HG03520 (cell line): ENCODE measurements around the gene TBCD.
A peak's percentile ranks its signal among the peaks of the same experiment; 100 is the strongest.
"Not testable (repeated sequence)": the region's sequence is repeated elsewhere in the genome, so short reads cannot be mapped to it uniquely, and the experiment has no call there.

ENCODE experiments used
- ATAC-seq: cut with Tn5 transposase; IDR thresholded peaks from one replicate; pipeline ENCODE4 v1.9.1; 2021; ENCODE audit warnings: mild to moderate bottlenecking, moderate library complexity; ENCODE audit not compliant: unreplicated experiment

The TBCD gene

GRCh38 chr17:82729479-82730260 is 22.2 kb upstream of the TBCD start:
- no peak for ATAC-seq

GRCh38 chr17:82732118-82732743 is 19.6 kb upstream of the TBCD start:
- ATAC-seq: no peak

DNA sequence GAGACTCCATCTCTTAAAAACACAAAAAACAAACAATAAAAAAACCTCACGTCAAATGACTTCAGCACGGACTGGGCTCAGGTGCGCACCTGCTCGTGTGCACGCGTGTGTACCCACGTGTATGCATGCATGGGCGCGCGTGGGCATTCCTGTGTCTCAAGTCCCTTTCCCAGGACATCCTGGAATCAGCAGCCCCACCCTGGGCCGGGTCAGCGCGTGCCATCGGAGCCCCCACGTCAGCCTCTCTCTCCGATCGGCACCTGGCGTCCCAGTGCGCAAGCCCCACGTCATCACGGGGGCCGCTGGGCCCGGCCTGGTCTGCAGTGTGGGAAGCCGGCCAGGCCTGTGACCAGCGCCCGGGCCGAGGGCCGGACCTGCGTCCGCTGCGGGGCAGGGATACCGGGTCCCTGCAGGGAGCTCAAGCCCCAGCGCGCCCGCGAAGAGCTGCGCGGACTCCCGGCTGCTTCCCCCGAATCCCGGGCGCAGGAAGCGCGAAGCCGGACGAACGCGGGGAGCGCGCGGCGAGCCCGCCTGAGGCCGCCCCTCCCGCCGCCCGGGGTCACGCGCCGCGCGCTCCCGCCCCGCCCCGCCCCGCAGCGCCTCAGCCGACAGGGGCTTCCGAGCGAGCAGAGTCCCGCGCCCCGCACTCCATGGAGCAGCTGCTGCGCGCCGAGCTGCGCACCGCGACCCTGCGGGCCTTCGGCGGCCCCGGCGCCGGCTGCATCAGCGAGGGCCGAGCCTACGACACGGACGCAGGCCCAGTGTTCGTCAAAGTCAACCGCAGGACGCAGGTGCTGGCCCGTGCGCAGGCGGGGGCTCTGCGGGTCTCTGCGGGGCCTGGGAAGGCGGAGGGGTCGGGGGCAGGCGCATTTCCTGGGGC is 16.6 kb upstream of the TBCD start, which contains the start of gene FN3K:
Gene FN3K (plus strand): TSS at position 629 of the 880 bp plus-strand sequence. CDS start 22 bp downstream, at position 651.
- ATAC-seq: no peak

- ATAC-seq: no peak
Measured at GRCh38 chr17:82736511-82737185, 15.2 kb upstream of the TBCD start.

- ATAC-seq: no peak
Measured at GRCh38 chr17:82737967-82738877, 13.6 kb upstream of the TBCD start.

- ATAC-seq: no peak
Measured at GRCh38 chr17:82740906-82741759, 10.7 kb upstream of the TBCD start.

DNA sequence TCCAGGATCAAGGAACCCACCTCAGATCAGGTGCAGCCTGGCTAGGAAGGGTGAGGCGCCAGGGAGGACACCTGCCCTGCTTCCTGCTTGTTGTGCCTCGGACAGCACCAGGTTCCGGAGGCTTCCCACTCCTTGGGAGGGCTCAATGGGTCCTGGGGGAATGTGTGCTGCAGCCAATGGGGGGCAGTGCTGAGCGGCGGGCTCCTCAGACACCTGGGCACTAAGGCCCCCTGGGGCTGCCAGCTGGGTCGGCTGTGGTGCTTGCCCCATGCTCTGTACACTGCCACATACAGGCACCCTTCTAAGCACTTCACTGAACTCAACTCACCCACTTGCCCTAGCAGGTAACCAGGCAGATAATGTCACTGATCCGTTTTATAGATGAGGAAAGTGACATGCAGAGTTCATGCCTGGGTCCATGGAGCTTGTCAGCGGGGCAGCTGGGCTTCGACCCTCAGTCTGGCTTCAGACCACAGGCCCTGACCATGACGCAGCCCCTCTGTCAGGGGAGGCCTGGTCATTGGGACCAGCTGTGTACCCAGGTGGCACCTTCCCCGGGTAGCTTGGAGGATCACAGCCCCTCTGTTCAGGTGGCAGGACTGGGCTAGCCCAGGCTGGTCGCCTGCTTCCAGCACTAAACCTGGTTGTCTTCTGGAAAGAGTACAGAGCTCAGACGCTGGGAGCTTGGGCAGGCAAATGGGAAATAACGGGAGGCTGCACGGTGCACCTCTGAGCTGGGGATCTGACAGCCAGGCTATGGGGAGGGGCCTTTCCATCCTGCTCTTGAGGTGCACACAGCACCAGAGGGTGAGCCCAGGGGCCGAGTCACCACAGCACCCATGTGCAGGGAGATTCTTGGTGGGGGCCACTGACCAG is 8.3 kb upstream of the TBCD start:
- ATAC-seq: no peak

GRCh38 chr17:82744736-82745135 is 7.1 kb upstream of the TBCD start:
- ATAC-seq: not testable (repeated sequence)

DNA sequence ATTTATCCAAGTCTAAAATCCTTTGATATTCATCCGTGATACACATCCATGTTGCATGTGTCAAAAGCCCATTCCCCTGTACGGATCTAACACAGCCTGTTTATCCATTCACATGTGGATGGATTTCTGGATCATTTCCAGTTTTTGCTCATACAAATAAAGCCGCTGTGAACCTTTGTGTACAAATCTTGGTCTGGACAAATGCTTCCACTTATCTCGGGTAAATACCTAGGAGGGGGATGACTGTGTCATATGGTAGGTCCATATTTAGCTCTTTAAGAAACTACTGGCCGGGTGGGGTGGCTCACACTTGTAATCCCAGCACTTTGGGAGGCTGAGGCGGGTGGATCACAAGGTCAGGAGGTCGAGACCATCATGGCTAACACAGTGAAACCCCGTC is 6.3 kb upstream of the TBCD start:
- ATAC-seq: no peak

GRCh38 chr17:82748756-82749155 is 3.1 kb upstream of the TBCD start:
- no peak for ATAC-seq

DNA sequence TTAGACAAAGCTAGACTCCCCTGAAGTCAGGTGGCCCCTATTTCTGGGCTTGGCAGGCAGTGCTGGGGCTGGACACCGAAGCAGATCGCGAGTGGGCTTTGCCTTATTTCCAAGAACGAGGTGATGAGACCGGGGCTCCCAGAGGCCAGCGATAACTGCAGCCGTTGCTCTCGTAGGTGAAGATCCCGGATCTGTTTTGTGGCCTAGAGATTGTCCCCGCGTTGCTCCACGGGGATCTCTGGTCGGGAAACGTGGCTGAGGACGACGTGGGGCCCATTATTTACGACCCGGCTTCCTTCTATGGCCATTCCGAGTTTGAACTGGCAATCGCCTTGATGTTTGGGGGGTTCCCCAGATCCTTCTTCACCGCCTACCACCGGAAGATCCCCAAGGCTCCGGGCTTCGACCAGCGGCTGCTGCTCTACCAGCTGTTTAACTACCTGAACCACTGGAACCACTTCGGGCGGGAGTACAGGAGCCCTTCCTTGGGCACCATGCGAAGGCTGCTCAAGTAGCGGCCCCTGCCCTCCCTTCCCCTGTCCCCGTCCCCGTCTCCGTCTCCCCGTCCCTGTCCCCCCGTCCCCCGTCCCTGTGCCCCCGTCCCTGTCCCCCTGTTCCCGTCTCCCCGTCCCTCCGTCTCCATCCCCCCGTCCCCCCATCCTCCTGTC is 1.5 kb upstream of the TBCD start:
- no peak for ATAC-seq

GRCh38 chr17:82751171-82751570 is 694 bp upstream of the TBCD start:
- ATAC-seq: no peak

DNA sequence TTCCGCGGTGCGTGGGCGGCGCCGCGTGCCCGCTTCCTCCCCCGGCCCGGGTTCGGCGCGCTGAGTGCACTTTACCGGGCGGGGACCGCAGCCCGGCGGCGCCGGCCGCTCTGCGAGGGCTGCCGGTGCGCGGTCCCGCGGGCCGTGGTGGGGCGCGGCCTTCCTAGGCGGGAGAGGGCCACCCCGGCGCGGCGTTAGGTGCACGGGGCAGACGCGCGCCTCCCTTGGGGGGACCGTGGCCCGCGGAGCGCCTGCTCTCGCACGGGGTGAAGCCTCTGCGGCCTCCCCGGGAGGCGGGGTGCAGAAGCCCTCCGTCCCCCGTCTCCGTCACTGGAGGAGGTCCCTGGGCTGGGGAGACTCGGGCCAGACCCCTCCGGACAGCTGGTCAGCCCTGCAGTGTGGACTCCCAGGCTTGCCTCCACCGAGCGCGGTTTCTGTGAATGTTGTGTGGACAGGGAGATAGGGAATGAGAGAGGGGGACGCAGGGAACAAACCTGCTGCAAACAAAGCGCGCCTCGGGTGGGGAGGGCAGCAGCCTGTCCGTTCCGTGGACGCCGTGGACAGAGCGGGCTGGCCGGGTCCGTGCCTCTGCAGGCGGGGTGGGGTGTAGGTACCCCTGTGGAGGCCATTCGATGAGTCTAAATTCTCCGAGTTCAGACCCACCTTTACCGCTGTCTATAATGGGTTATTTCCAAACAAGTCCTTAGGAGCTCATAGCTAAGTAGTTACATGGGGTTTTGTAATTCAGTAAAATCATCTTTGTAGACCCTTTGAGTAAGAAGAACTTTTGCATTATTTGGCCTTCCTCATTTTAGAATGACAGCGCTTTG is 721 bp downstream of the TBCD start:
- peak; percentile 28 for ATAC-seq

DNA sequence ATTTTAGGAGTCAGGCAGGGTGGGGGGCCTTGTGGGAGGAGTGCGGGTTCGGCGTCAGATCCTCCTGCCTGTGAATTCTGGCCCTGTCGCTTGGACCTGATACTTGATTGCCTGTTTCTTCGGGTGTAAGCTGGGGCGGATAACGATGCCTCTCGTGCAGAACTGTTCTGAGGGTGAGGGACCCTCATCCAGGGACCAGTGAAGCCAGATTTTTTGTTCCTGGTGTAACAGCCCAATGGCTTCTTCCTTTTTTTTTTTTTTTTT is 1.3 kb downstream of the TBCD start:
- ATAC-seq: no peak

DNA sequence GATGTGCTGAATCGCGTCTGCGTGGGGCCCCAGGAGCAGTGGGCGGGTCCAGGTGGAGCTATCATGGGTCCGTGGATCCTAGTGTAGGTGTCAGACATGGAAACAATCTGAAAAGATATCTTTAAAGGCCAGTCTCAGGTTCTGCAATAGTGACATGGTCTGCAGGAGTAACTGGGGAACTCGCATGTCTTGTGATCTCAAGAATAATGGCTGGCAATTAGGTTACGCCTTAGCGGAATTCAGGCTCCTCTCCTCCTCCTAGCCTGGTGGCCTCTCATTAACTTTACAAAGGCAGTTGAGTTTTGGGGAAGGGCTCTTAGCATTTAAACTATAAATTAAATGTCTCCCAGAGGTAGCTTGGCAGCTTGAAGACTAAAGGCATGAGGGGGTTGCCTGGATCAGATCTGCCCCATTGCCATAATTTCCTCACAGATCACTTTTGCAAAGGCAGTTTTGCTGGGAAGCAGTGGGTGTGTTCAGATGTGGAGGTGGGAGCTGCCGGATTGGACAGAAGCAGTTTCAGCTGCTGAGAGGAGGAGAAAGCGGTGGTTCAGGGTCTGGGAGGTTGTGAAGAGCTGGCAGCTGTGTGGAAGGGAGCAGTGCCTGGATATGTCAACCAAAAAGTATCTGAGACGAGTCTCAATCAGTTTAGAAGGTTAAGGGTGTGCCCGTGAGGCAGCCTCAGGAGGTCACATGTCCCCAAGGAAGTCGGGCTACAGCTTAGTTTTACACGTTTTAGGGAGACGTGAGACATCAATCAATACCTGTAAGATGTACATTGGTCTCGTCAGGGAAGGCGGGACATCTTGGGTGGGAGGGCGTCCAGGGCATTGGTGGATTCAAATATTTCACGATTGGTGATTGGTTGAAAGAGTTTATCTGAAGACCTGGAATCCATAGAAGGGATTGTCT is 2.7 kb downstream of the TBCD start:
- ATAC-seq: no peak

DNA sequence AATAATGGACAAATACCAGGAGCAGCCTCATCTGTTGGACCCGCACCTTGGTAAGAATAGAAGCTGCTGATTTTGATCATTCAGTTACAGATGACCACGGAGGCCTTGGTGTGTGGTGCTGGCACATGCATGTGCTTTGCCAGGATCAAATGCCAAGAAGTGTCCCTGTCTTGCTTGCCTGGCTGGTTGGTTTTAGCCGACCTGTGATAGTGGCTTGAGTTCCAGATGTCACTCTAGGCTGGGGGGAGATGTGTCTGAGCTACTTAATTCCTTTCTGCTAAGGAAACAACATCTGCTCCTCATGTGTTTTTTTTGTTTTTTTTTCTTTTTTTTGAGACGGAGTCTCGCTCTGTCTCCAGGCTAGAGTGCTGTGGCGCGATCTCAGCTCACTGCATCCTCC is 4.3 kb downstream of the TBCD start:
- no peak for ATAC-seq
